SU-DHL-6 (cell line): ENCODE data around the gene PTPRQ.

Experiments used
- EZH2phosphoT487 ChIP-seq: fragments of 200-600 bp; sonication (generic), shearing (Covaris generic); conservative IDR thresholded peaks from 2 replicates; pipeline ENCODE4 v1.6.1; 2018; ENCODE audit warnings: mild to moderate bottlenecking, antibody characterized with exemption, low read length, moderate library complexity, mixed read lengths
- TF ChIP-seq, protein P1 (sequence below): fragments of 200-600 bp; sonication (generic); IDR thresholded peaks from one replicate; pipeline ENCODE4 v1.5.1; 2017; ENCODE audit warnings: antibody characterized with exemption, mild to moderate bottlenecking, low read length, moderate library complexity; ENCODE audit not compliant: insufficient read depth, poor library complexity, severe bottlenecking

DNA sequence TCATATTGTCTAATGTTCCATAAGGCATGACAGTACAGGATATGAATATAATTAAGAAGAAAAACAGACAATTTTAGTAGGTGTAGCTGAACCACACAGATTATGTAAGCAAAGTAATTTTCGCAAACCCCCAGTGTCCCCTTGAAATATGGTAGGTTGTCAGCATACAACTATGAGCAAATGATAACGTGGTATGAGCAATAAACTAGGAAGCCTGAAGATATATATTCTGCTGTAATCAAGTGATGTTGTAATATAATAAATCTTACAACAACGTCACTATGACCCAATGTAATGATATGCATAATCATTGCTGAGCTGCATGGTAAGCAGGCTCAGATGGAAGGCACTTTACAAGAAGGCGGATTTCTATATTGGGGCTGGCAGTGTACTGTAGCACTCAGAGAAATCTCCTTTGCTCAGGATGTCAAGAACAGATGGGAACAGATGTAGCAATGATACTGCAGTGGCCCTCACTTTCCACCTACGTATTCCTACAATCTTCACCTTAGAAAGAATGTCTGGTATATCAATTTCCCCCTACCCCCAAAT lies 215.6 kb downstream of the PTPRQ start:
- TF ChIP-seq, protein P1, sequence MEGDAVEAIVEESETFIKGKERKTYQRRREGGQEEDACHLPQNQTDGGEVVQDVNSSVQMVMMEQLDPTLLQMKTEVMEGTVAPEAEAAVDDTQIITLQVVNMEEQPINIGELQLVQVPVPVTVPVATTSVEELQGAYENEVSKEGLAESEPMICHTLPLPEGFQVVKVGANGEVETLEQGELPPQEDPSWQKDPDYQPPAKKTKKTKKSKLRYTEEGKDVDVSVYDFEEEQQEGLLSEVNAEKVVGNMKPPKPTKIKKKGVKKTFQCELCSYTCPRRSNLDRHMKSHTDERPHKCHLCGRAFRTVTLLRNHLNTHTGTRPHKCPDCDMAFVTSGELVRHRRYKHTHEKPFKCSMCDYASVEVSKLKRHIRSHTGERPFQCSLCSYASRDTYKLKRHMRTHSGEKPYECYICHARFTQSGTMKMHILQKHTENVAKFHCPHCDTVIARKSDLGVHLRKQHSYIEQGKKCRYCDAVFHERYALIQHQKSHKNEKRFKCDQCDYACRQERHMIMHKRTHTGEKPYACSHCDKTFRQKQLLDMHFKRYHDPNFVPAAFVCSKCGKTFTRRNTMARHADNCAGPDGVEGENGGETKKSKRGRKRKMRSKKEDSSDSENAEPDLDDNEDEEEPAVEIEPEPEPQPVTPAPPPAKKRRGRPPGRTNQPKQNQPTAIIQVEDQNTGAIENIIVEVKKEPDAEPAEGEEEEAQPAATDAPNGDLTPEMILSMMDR, result no peak
- no peak for TF ChIP-seq EZH2phosphoT487
